ENCODE data around the gene GFM1. TPM values are rescaled to one million over a fixed set of nuclear protein-coding genes. Genes with fewer than 3 reads are reported as not detected.

The GFM1 gene
- total and polyA plus RNA-seq, 2 donors (not counting 3 experiments of a cell fraction or from before 2014, with no cell fraction given): 14.9 to 68.6 TPM

DNA sequence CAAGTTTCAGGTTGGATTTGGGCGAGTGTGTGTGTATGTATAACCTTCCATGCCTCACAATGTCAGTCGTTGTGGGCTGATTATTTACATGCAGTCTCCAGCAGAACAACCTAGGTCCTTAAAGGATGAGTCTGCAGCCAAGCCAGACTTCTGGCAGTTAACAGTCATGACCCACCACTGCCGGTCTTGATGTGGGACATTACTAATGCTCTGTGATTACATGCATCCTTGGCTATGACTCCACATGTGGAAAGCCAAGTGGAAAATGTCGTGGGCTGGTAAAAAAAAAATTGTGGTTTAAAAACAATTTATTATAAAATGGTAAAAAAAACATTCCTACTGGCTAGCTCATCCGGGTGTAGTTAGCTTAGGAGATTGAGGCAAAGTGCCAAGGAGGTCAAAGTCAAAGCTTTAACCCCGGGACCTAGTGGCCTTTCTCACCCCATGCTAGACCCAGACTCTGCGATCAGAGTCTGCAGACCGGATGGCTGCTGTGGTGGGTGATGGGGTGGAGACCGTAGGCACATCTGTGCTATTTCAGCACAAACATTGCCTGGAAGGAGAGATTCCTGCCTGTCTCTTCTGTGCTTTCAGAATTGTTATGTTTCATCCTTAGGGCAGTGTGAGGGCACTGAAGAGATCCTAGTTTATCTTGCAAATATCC lies 81.2 kb downstream of the GFM1 start:
- no TSS peak for BruUV-seq (replicated peaks)
- no peaks in the 10 kb centered on the region for H4K20me1 ChIP-seq (replicated peaks; ENCODE audit: control insufficient read depth, extremely low read depth, insufficient read depth, low read length)
- FAIRE-seq (peak; percentile 62), DNase-seq (ENCODE audit: low read depth, low spot score) (peak; percentile 87)
- no peak overlapping the region for H3K4me3 ChIP-seq (replicated peaks in 1 of 3; ENCODE audit: insufficient read depth in 1 of 3, low read depth in 1 of 3, low read length in 3 of 3)
- dilution Hi-C loops (cut with MboI; ENCODE audit: extremely low pct_ligation_motif_present, low sequenced_read_pairs): no loop called here
- peak; percentile 45 for TF ChIP-seq GATA2 (IDR thresholded peaks at IDR 0.05; ENCODE audit: insufficient read depth, insufficient read length, low read depth, low read length)
- no peak for TF ChIP-seq EZH2 (IDR thresholded peaks at IDR 0.05; ENCODE audit: borderline replicate concordance, low read depth, low read length, severe bottlenecking)
- TF ChIP-seq FOS (IDR thresholded peaks at IDR 0.05; ENCODE audit: borderline replicate concordance, insufficient read depth, low read length): peak; percentile 52
- peaks cover 38% of the 10 kb centered on the region for H3K4me1 ChIP-seq (ENCODE audit: control insufficient read depth, extremely low read depth, insufficient read depth, low read length)
- no peak overlapping the region for H3K9ac ChIP-seq (replicated peaks; ENCODE audit: extremely low read depth, insufficient read depth, low read length)
- POLR2A ChIA-PET: no interaction called here
- no peaks in the 10 kb centered on the region for H3K27me3 ChIP-seq (ENCODE audit: control insufficient read depth in 2 of 2, insufficient read depth in 2 of 2, low read length in 2 of 2)
- H3K36me3 ChIP-seq (ENCODE audit: control insufficient read depth in 2 of 2, extremely low read depth in 1 of 2, insufficient read depth in 2 of 2, low read length in 2 of 2): no peaks in the 10 kb centered on the region
- peak overlapping the region; percentile 19 for H3K4me2 ChIP-seq (ENCODE audit: insufficient read depth, low read length)
- H3K79me2 ChIP-seq (ENCODE audit: control insufficient read depth, insufficient read depth, low read length): no peaks in the 10 kb centered on the region
- H3K9me3 ChIP-seq (replicated peaks; ENCODE audit: control insufficient read depth, insufficient read depth, low read length): no peaks in the 10 kb centered on the region
- intact Hi-C loops (cut with micrococcal nuclease): loop anchor here (5.0 kb wide), 1 partner anchor 527 kb away; no protein-coding TSS in a partner anchor
- CTCF ChIA-PET: interaction anchor here (1.0 to 5.1 kb wide), 7 partner anchors 13 to 535 kb away, joined by 4 to 131 read pairs (median 21); partner anchors contain the start of gene LXN
- no peaks in the 10 kb centered on the region for H3K9me1 ChIP-seq (replicated peaks; ENCODE audit: control insufficient read depth, extremely low read depth, insufficient read depth, low read length)
- no peak overlapping the region for H2AFZ ChIP-seq (ENCODE audit: low read depth, low read length)
- H3K27ac ChIP-seq (ENCODE audit: insufficient read depth, low read depth, low read length): peak overlapping the region; percentile 68

DNA sequence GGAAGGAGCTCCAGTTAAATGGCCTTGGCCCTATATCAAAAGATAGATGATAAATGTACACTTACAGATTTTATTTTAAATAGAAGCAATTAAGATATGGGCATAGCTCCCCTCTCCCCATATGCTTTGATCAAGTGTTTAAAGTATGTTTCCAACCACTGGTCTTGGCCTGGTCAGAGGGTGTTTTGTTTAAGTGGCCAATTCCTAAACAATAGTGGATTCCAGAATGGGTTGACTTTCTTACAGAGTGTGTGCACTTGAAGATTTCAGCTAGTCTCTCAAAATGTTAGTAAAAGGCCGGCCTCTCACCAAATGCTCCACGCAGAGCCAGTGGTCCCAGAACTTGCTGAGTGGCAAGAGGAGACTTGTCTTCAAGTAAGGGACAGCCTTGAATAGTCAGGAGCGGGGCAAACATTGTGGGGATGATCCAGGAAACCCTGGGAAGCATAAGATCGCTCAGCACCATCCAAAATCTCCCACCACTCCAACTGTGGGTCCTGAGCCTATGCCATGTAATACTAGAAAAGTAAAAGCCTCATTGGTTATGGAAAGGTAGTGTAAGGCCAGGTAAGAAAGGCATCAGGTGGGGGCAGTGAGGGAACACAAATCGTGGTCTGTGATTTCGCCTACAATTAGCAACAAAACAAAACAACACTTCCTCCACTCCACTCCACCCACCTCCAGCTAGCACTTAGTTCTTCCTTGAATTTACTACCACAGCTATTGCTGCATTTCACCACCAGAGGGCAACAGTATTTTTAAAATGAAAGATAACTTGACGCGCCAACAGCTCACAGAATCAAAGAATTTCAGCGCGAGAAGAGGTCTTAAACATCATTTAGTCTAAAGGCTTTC lies 83.1 kb downstream of the GFM1 start:
- Histone ChIP-seq H3K4me1 (ENCODE audit: control insufficient read depth, extremely low read depth, insufficient read depth, low read length) (peaks cover 39% of the 10 kb centered on the region), H2AFZ (ENCODE audit: low read depth, low read length) (no peak overlapping the region), H3K27ac (ENCODE audit: insufficient read depth, low read depth, low read length) (no peak overlapping the region), H3K9me1 (replicated peaks; ENCODE audit: control insufficient read depth, extremely low read depth, insufficient read depth, low read length) (no peaks in the 10 kb centered on the region), H3K36me3 (ENCODE audit: control insufficient read depth in 2 of 2, extremely low read depth in 1 of 2, insufficient read depth in 2 of 2, low read length in 2 of 2) (no peaks in the 10 kb centered on the region), H4K20me1 (replicated peaks; ENCODE audit: control insufficient read depth, extremely low read depth, insufficient read depth, low read length) (no peaks in the 10 kb centered on the region), H3K27me3 (ENCODE audit: control insufficient read depth in 2 of 2, insufficient read depth in 2 of 2, low read length in 2 of 2) (no peaks in the 10 kb centered on the region), H3K4me2 (ENCODE audit: insufficient read depth, low read length) (peak overlapping the region; percentile 61), H3K9ac (replicated peaks; ENCODE audit: extremely low read depth, insufficient read depth, low read length) (no peak overlapping the region), H3K79me2 (ENCODE audit: control insufficient read depth, insufficient read depth, low read length) (no peaks in the 10 kb centered on the region), H3K4me3 (replicated peaks in 1 of 3; ENCODE audit: insufficient read depth in 1 of 3, low read depth in 1 of 3, low read length in 3 of 3) (no peak overlapping the region), H3K9me3 (replicated peaks; ENCODE audit: control insufficient read depth, insufficient read depth, low read length) (no peaks in the 10 kb centered on the region)
- BruUV-seq (replicated peaks): no TSS peak
- POLR2A ChIA-PET: interaction anchor here (0.7 to 1.4 kb wide), 3 partner anchors 10 to 27 kb away, joined by 3 to 9 read pairs (median 3); no protein-coding TSS in a partner anchor
- TF ChIP-seq CTCF (IDR thresholded peaks at IDR 0.05; ENCODE audit: extremely low read depth in 1 of 2, insufficient read depth in 1 of 2, low read depth in 1 of 2, low read length in 2 of 2) (peak; percentile 58 to 72), MAX (IDR thresholded peaks at IDR 0.05; ENCODE audit: insufficient read depth, insufficient read length) (no peak), GATA2 (IDR thresholded peaks at IDR 0.05; ENCODE audit: insufficient read depth, insufficient read length, low read depth, low read length) (no peak)
- intact Hi-C loops (cut with micrococcal nuclease): loop anchor here (1.0 to 5.0 kb wide), 5 partner anchors 42 to 525 kb away; no protein-coding TSS in a partner anchor
- CTCF ChIA-PET: interaction anchor here (0.6 to 5.1 kb wide), 45 partner anchors 10 to 1121 kb away, joined by 3 to 131 read pairs (median 9); partner anchors contain the start of genes GFM1, LXN, MFSD1 and MLF1
- FAIRE-seq (peak; percentile 76), DNase-seq (ENCODE audit: low read depth, low spot score) (peak; percentile 80)
- dilution Hi-C loops (cut with MboI; ENCODE audit: extremely low pct_ligation_motif_present, low sequenced_read_pairs): no loop called here

Measured in endothelial cell of umbilical vein (primary cell).